K562 (cell line): ENCODE measurements around the gene ZNF513. TPM values are rescaled to one million over a fixed set of nuclear protein-coding genes. Genes with fewer than 3 reads are reported as not detected.

Experiments
- CHAMP1 ChIP-seq: fragments of 450-650 bp; IDR thresholded peaks from 2 replicates; pipeline ENCODE4 v1.6.1; 2016; ENCODE audit warnings: mild to moderate bottlenecking
- DEAF1 ChIP-seq: fragments of 450-650 bp; formaldehyde crosslinking; IDR thresholded peaks from 2 replicates; pipeline ENCODE4 v1.4.0; 2020; ENCODE audit warnings: mild to moderate bottlenecking, moderate library complexity
- MLLT1 ChIP-seq, 2 experiments: fragments of 450-650 bp; IDR thresholded peaks; 2 replicates each; pipeline ENCODE4 v1.6.1; 2016
- NFXL1 ChIP-seq: fragments of 450-650 bp; formaldehyde crosslinking; IDR thresholded peaks from 2 replicates; pipeline ENCODE4 v1.4.0; 2021; ENCODE audit warnings: mild to moderate bottlenecking
- PCBP2 ChIP-seq: fragments of 200-400 bp; formaldehyde crosslinking; IDR thresholded peaks from 2 replicates; pipeline ENCODE4 v1.6.1; 2018; ENCODE audit warnings: low read length, low read depth, mild to moderate bottlenecking, moderate library complexity; ENCODE audit not compliant: poor library complexity, severe bottlenecking
- PPARD ChIP-seq: fragments of 250-450 bp; sonication (Bioruptor Pico); IDR thresholded peaks from 2 replicates; pipeline ENCODE4 v1.8.0; 2022; ENCODE audit warnings: inconsistent platforms, mild to moderate bottlenecking, moderate library complexity
- SREBF2 ChIP-seq: sonication (generic); formaldehyde crosslinking; IDR thresholded peaks from 2 replicates; pipeline ENCODE4 v1.4.0; 2020; ENCODE audit warnings: mild to moderate bottlenecking, missing genetic modification reagents
- ZBTB1 ChIP-seq: sonication (generic); formaldehyde crosslinking; IDR thresholded peaks from 2 replicates; pipeline ENCODE4 v1.8.1; 2023; ENCODE audit warnings: missing genetic modification reagents, low read depth, mild to moderate bottlenecking, borderline replicate concordance
- ZFP1 ChIP-seq: fragments of 450-650 bp; formaldehyde crosslinking; IDR thresholded peaks from 2 replicates; pipeline ENCODE4 v1.4.0; 2020; ENCODE audit warnings: mild to moderate bottlenecking, mixed read lengths
- ZFX ChIP-seq: sonication (generic); formaldehyde crosslinking; IDR thresholded peaks from 2 replicates; pipeline ENCODE4 v1.8.0; 2022; ENCODE audit warnings: mild to moderate bottlenecking, missing genetic modification reagents, moderate library complexity
- ZNF217 ChIP-seq: sonication (generic); formaldehyde crosslinking; IDR thresholded peaks from 2 replicates; pipeline ENCODE4 v1.8.0; 2022; ENCODE audit warnings: mild to moderate bottlenecking, missing genetic modification reagents
- ZNF354B ChIP-seq: fragments of 250-450 bp; sonication (Bioruptor Pico); IDR thresholded peaks from 2 replicates; pipeline ENCODE4 v1.4.0; 2020
- ZNF436 ChIP-seq: fragments of 250-450, 450-650 bp; sonication (Bioruptor Pico); formaldehyde crosslinking; IDR thresholded peaks from 2 replicates; pipeline ENCODE4 v1.7.0; 2020; ENCODE audit warnings: mild to moderate bottlenecking
- ZNF445 ChIP-seq: fragments of 250-450 bp; sonication (Bioruptor Pico); IDR thresholded peaks from 2 replicates; pipeline ENCODE4 v1.4.0; 2020; ENCODE audit warnings: low read depth, mild to moderate bottlenecking, moderate library complexity
- ZNF766 ChIP-seq: fragments of 200-800 bp; sonication (Bioruptor generic); conservative IDR thresholded peaks from 2 replicates; pipeline ENCODE4 v1.6.1; 2016; ENCODE audit warnings: missing genetic modification characterization, missing compliant biosample characterization
- ZNF778 ChIP-seq: fragments of 450-650 bp; formaldehyde crosslinking; IDR thresholded peaks from 2 replicates; pipeline ENCODE4 v1.4.0; 2020; ENCODE audit warnings: mild to moderate bottlenecking, moderate library complexity
- polyA plus RNA-seq, 8 experiments: library from polyadenylated mRNA; depleted of rRNA in 4 of 8; stranded (reverse) in 5 of 8; unstranded in 3 of 8; fragments of >200 nt; fragmentation: Nextera tagmentation in 2 of 8; fragmentation: Illumina TruSeq in 1 of 8; extraction: Ambion mirVana in 2 of 8; extraction: Trizol in 1 of 8; gene quantifications; 2 replicates each; pipeline versions ENCODE4 v1.2.1 to v1.2.3, GENCODE V29; 2011 to 2014; ENCODE audit warnings: inconsistent platforms in 1 of 8, missing spikeins in 1 of 8
- total RNA-seq, 7 experiments: library from RNA; depleted of rRNA in 6 of 7; stranded (reverse); fragments of >200 nt in 6 of 7; fragmentation: Illumina TruSeq in 2 of 7; extraction: Trizol in 2 of 7; gene quantifications; 2 replicates each; pipeline versions ENCODE4 v1.2.1 to v1.2.3, GENCODE V29; 2011 to 2021; ENCODE audit warnings: low replicate concordance in 1 of 7
- TF ChIP-seq, protein P1 (sequence below): fragments of 450-650 bp; formaldehyde crosslinking; IDR thresholded peaks from 2 replicates; pipeline ENCODE4 v1.4.0; 2022; ENCODE audit warnings: missing genetic modification characterization

ZNF513 gene
- total and polyA plus RNA-seq, 9 of the 15 experiments (the other 6 are each of a cell fraction or from before 2014, with no cell fraction given) = 0.04 to 13.6 (median 4.4) TPM

- TF ChIP-seq MLLT1 (IDR thresholded peaks at IDR 0.05) (no peak), SREBF2 (CRISPR knock-in tag) (no peak), CHAMP1 (no peak; the same call in 1 of the 2 replicates), PPARD (CRISPR knock-in tag) (no peak), ZNF445 (no peak), ZNF766 (CRISPR knock-in tag) (peak; percentile 82), ZNF436 (CRISPR knock-in tag) (no peak), ZFP1 (no peak), ZNF778 (CRISPR knock-in tag) (no peak), ZNF217 (no peak), PCBP2 (no peak), DEAF1 (CRISPR knock-in tag) (peak; percentile 41; the same call in 1 of the 2 replicates), ZNF354B (CRISPR knock-in tag) (no peak), NFXL1 (CRISPR knock-in tag) (no peak), ZBTB1 (peak; percentile 74; the same call in 1 of the 2 replicates), ZFX (CRISPR knock-in tag) (no peak; the same call in none of the 2 replicates)
- TF ChIP-seq, protein P1, sequence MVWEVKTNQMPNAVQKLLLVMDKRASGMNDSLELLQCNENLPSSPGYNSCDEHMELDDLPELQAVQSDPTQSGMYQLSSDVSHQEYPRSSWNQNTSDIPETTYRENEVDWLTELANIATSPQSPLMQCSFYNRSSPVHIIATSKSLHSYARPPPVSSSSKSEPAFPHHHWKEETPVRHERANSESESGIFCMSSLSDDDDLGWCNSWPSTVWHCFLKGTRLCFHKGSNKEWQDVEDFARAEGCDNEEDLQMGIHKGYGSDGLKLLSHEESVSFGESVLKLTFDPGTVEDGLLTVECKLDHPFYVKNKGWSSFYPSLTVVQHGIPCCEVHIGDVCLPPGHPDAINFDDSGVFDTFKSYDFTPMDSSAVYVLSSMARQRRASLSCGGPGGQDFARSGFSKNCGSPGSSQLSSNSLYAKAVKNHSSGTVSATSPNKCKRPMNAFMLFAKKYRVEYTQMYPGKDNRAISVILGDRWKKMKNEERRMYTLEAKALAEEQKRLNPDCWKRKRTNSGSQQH = no peak
Observed at GRCh38 chr2:27370026-27370815, 10.3 kb downstream of the ZNF513 start, which contains the start of the genes EIF2B4 and SNX17 (continued).
